ENCODE data around the gene MAPK1. TPM values are rescaled to one million over a fixed set of nuclear protein-coding genes. Genes with fewer than 3 reads are reported as not detected.
A peak's percentile ranks its signal among the peaks of the same experiment; 100 is the strongest.

MAPK1 gene
- total RNA-seq, 1 experiment from 2014 or later: 90.3 TPM

DNA sequence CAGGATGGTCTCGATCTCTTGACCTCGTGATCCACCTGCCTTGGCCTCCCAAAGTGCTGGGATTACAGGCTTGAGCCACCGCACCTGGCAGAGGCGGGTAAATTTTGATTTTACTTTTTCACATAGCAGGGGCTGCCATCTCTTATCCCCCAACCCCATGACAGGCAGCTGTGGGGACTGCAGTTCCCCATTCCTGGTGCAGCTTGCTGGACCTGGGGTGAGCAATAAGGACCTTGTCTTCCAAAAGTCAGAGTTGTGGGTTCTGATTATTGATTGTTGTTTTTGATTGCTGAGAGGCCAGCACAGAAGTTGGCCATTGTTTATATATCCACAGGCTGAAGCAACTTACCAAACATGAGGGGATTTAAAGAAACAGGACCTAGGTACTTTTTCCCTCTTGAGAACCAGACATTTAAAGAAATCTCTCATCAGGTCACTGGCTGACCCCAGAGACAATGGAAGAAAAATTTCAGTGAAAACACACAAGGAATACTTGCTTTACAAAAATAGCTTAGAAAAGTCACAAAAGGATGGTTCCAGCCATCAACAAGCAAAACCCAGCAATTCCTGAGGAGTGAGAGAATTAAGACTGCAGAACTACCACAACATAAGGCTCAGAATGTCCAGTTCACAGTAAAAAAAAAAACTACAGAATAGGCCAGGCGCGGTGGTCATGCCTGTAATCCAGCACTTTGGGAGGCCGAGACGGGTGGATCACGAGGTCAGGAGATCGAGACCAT lies 22.0 kb upstream of the MAPK1 start:
- Mint-ChIP-seq H3K9me3 (peaks cover 0 to 3% of the 10 kb centered on the region in 2 experiments; a peak in 1 of 5 replicates), H3K27ac (0 out of 7 replicates have a peak overlapping the region, but pooled peaks of 1 of the 3 experiments have one; percentile 5), H3K36me3 (ENCODE audit: insufficient read depth in 1 of 3, low read depth in 3 of 3) (peaks cover 0 to 2% (median 0%) of the 10 kb centered on the region in 3 experiments; a peak in 1 of 7 replicates), H3K4me3 (no peak overlapping the region), H3K4me1 (no peaks in the 10 kb centered on the region), H3K27me3 (ENCODE audit: low read depth) (peaks cover 8% of the 10 kb centered on the region)
- Histone ChIP-seq H3K79me2 (ENCODE audit: insufficient read depth, low read length) (no peaks in the 10 kb centered on the region), H4K91ac (ENCODE audit: insufficient read length, low read depth, low read length) (no peak overlapping the region), H3K4ac (ENCODE audit: low read depth, low read length) (no peak overlapping the region), H3K27ac (ENCODE audit: insufficient read length, low read depth, low read length) (no peak overlapping the region), H2BK15ac (ENCODE audit: low read depth, low read length) (no peak overlapping the region), H3K4me1 (ENCODE audit: insufficient read depth, low read length) (no peaks in the 10 kb centered on the region), H4K20me1 (ENCODE audit: control insufficient read depth, insufficient read depth, insufficient read length) (no peaks in the 10 kb centered on the region), H3K9ac (ENCODE audit: extremely low read depth, insufficient read length, low read length) (no peak overlapping the region), H2BK20ac (ENCODE audit: low read depth, low read length, poor library complexity, severe bottlenecking) (no peak overlapping the region), H3K79me1 (ENCODE audit: insufficient read depth, low read depth, low read length, poor library complexity, severe bottlenecking) (no peaks in the 10 kb centered on the region), H2BK5ac (ENCODE audit: insufficient read length, low read length) (no peak overlapping the region), H4K5ac (ENCODE audit: insufficient read length, low read depth, low read length) (no peak overlapping the region), H3K27me3 (ENCODE audit: insufficient read depth, low read length) (no peaks in the 10 kb centered on the region), H4K8ac (replicated peaks; ENCODE audit: insufficient read length, low read depth, low read length) (no peak overlapping the region), H3T11ph (ENCODE audit: low read length) (no peak overlapping the region), H2BK120ac (ENCODE audit: low read depth, low read length, poor library complexity, severe bottlenecking) (no peak overlapping the region), H3K14ac (ENCODE audit: insufficient read depth, low read length) (no peak overlapping the region), H3K18ac (ENCODE audit: insufficient read length, low read depth, low read length) (no peak overlapping the region), H3K9me3 (ENCODE audit: control insufficient read depth, low read depth, low read length) (no peaks in the 10 kb centered on the region), H3K4me2 (ENCODE audit: insufficient read depth, insufficient read length, low read length) (no peak overlapping the region), H3K23me2 (ENCODE audit: insufficient read length, low read depth, low read length, poor library complexity, severe bottlenecking) (no peaks in the 10 kb centered on the region), H3K56ac (ENCODE audit: insufficient read length, low read depth, low read length) (no peak overlapping the region), H2AK5ac (ENCODE audit: insufficient read length, low read length) (no peak overlapping the region), H3K23ac (ENCODE audit: insufficient read length, low read depth, low read length) (no peak overlapping the region), H2AFZ (ENCODE audit: low read length) (no peak overlapping the region), H2BK12ac (ENCODE audit: insufficient read length, low read depth, low read length) (no peak overlapping the region)
- DNase-seq: no peak
- TF ChIP-seq CTCF (conservative IDR thresholded peaks at IDR 0.05): no peak
- WGBS (ENCODE audit: extremely low coverage, insufficient read length, low lambda C conversion rate): no CpG with 5 or more reads among the region's 10 CpGs

Data from H9 (cell line).